IgD-negative memory B cell (primary cell): ENCODE data around the gene JSRP1. TPM values are rescaled to one million over a fixed set of nuclear protein-coding genes. Genes with fewer than 3 reads are reported as not detected.

ENCODE experiments used
- H3K27ac Mint-ChIP-seq, 3 donors: one replicate each; pipeline ENCODE4 v1.8.0; 2020 to 2022; ENCODE audit warnings: mild to moderate bottlenecking in 3 of 3, mixed read lengths in 3 of 3, moderate library complexity in 1 of 3
- H3K27me3 Mint-ChIP-seq: one replicate; pipeline ENCODE4 v1.8.0; 2021; ENCODE audit warnings: mixed read lengths
- H3K36me3 Mint-ChIP-seq: one replicate; pipeline ENCODE4 v1.8.0; 2020; ENCODE audit warnings: mild to moderate bottlenecking, mixed read lengths
- H3K4me1 Mint-ChIP-seq, 3 donors: one replicate each; pipeline ENCODE4 v1.8.0; 2020 to 2022; ENCODE audit warnings: mixed read lengths in 3 of 3, mild to moderate bottlenecking in 1 of 3
- H3K4me3 Mint-ChIP-seq, 4 donors: one replicate each; pipeline ENCODE4 v1.8.0; 2020 to 2022; ENCODE audit warnings: mild to moderate bottlenecking in 4 of 4, mixed read lengths in 4 of 4, moderate library complexity in 3 of 4
- H3K9me3 Mint-ChIP-seq, 3 donors: one replicate each; pipeline ENCODE4 v1.8.0; 2020 to 2021; ENCODE audit warnings: mixed read lengths in 3 of 3, mild to moderate bottlenecking in 1 of 3
- polyA plus RNA-seq: library from polyadenylated mRNA; unstranded; fragments of 300-500 nt; fragmentation: Illumina TruSeq; gene quantifications from one replicate; pipeline ENCODE4 v1.2.3, GENCODE V29; 2021

Gene JSRP1
- 4.3 TPM for polyA plus RNA-seq

- peak within 1 kb of the TSS; percentile 72 to 91 (median 80) for H3K4me3 Mint-ChIP-seq
Observed at GRCh38 chr19:2255982-2256685, at the start of gene JSRP1. JSRP1 (minus strand) TSS chr19:2256417; CDS start chr19:2255314, 1,103 bp downstream.

GRCh38 chr19:2305452-2306280 is 49.4 kb upstream of the JSRP1 start:
- Mint-ChIP-seq H3K27ac (peak overlapping the region; percentile 69 to 90 (median 85)), H3K9me3 (no peaks in the 10 kb centered on the region), H3K27me3 (peaks cover 12% of the 10 kb centered on the region), H3K4me3 (peak overlapping the region in 3 of 4 donors; percentile 28 to 84 (median 82)), H3K36me3 (peaks cover 2% of the 10 kb centered on the region), H3K4me1 (peaks cover 12 to 26% (median 18%) of the 10 kb centered on the region in 3 donors)

More at GRCh38 chr19:2255982-2256685, at the start of gene JSRP1:
- Mint-ChIP-seq H3K27ac (peak within 1 kb of the TSS; percentile 94 to 97 (median 95)), H3K9me3 (peaks cover 0 to 2% (median 0%) of the 10 kb centered on the region in 3 donors), H3K4me1 (peaks cover 25 to 30% (median 26%) of the 10 kb centered on the region in 3 donors), H3K36me3 (peaks cover 4% of the 10 kb centered on the region), H3K27me3 (peaks cover 3% of the 10 kb centered on the region)

- Mint-ChIP-seq H3K27ac (peak overlapping the region; percentile 87 to 94 (median 93)), H3K27me3 (peaks cover 5% of the 10 kb centered on the region), H3K4me3 (peak overlapping the region; percentile 78 to 95 (median 82)), H3K36me3 (peaks cover 2% of the 10 kb centered on the region), H3K9me3 (no peaks in the 10 kb centered on the region), H3K4me1 (peaks cover 12 to 24% (median 12%) of the 10 kb centered on the region in 3 donors)
Observed at GRCh38 chr19:2303211-2303798, 47.1 kb upstream of the JSRP1 start.

- Mint-ChIP-seq H3K27ac (peak overlapping the region; percentile 87 to 94 (median 93)), H3K4me1 (peaks cover 11 to 24% (median 12%) of the 10 kb centered on the region in 3 donors), H3K9me3 (no peaks in the 10 kb centered on the region)
Observed at GRCh38 chr19:2302319-2303210, 46.3 kb upstream of the JSRP1 start.

GRCh38 chr19:2300533-2300932 is 44.3 kb upstream of the JSRP1 start:
- Mint-ChIP-seq H3K27me3 (peaks cover 2% of the 10 kb centered on the region), H3K9me3 (no peaks in the 10 kb centered on the region), H3K4me1 (peaks cover 9 to 26% (median 12%) of the 10 kb centered on the region in 3 donors), H3K4me3 (peak overlapping the region in 2 of 4 donors; percentile 51 to 63), H3K36me3 (peaks cover 3% of the 10 kb centered on the region), H3K27ac (peak overlapping the region in 2 of 3 donors; percentile 85 to 87)

More at GRCh38 chr19:2302319-2303210, 46.3 kb upstream of the JSRP1 start:
- H3K36me3 Mint-ChIP-seq, result peaks cover 2% of the 10 kb centered on the region
- peaks cover 5% of the 10 kb centered on the region for H3K27me3 Mint-ChIP-seq
- H3K4me3 Mint-ChIP-seq, result peak overlapping the region; percentile 78 to 95 (median 82)

- peaks cover 10 to 21% (median 17%) of the 10 kb centered on the region in 3 donors for H3K4me1 Mint-ChIP-seq
Observed at GRCh38 chr19:2296141-2296540, 39.9 kb upstream of the JSRP1 start.

GRCh38 chr19:2294687-2295335 is 38.6 kb upstream of the JSRP1 start:
- no peaks in the 10 kb centered on the region for H3K9me3 Mint-ChIP-seq
- H3K27ac Mint-ChIP-seq, result peak overlapping the region; percentile 82 to 91 (median 90)
- H3K36me3 Mint-ChIP-seq, result peaks cover 5% of the 10 kb centered on the region
- no peaks in the 10 kb centered on the region for H3K27me3 Mint-ChIP-seq
- H3K4me3 Mint-ChIP-seq, result peak overlapping the region in 2 of 4 donors; percentile 76 to 80
- H3K4me1 Mint-ChIP-seq, result peaks cover 11 to 16% (median 16%) of the 10 kb centered on the region in 3 donors

More at GRCh38 chr19:2296141-2296540, 39.9 kb upstream of the JSRP1 start:
- H3K36me3 Mint-ChIP-seq, result peaks cover 5% of the 10 kb centered on the region
- no peaks in the 10 kb centered on the region for H3K27me3 Mint-ChIP-seq
- no peaks in the 10 kb centered on the region for H3K9me3 Mint-ChIP-seq
- peak overlapping the region in 2 of 3 donors; percentile 74 to 88 for H3K27ac Mint-ChIP-seq
- H3K4me3 Mint-ChIP-seq, result no peak overlapping the region

GRCh38 chr19:2291185-2291751 is 35.1 kb upstream of the JSRP1 start:
- Mint-ChIP-seq H3K27ac (peak overlapping the region in 2 of 3 donors; percentile 84 to 92), H3K4me3 (peak overlapping the region; percentile 87 to 90 (median 89)), H3K27me3 (peaks cover 3% of the 10 kb centered on the region), H3K9me3 (no peaks in the 10 kb centered on the region), H3K36me3 (peaks cover 6% of the 10 kb centered on the region), H3K4me1 (peaks cover 24 to 32% (median 31%) of the 10 kb centered on the region in 3 donors)

GRCh38 chr19:2290441-2291184 is 34.4 kb upstream of the JSRP1 start:
- Mint-ChIP-seq H3K36me3 (peaks cover 5% of the 10 kb centered on the region), H3K9me3 (no peaks in the 10 kb centered on the region), H3K27me3 (peaks cover 3% of the 10 kb centered on the region), H3K4me1 (peaks cover 24 to 32% (median 28%) of the 10 kb centered on the region in 3 donors), H3K27ac (peak overlapping the region in 2 of 3 donors; percentile 84 to 92), H3K4me3 (peak overlapping the region; percentile 87 to 90 (median 89))

- Mint-ChIP-seq H3K4me1 (peaks cover 20 to 32% (median 24%) of the 10 kb centered on the region in 3 donors), H3K4me3 (peak overlapping the region; percentile 89 to 97 (median 91)), H3K9me3 (no peaks in the 10 kb centered on the region), H3K36me3 (peaks cover 3% of the 10 kb centered on the region), H3K27me3 (peaks cover 3% of the 10 kb centered on the region), H3K27ac (peak overlapping the region; percentile 88 to 94 (median 92))
Observed at GRCh38 chr19:2289714-2290435, 33.7 kb upstream of the JSRP1 start.

- H3K4me3 Mint-ChIP-seq, result peak overlapping the region; percentile 89 to 97 (median 91)
- peaks cover 17 to 30% (median 23%) of the 10 kb centered on the region in 3 donors for H3K4me1 Mint-ChIP-seq
- H3K27ac Mint-ChIP-seq, result peak overlapping the region; percentile 88 to 94 (median 92)
- peaks cover 3% of the 10 kb centered on the region for H3K27me3 Mint-ChIP-seq
- peaks cover 3% of the 10 kb centered on the region for H3K36me3 Mint-ChIP-seq
- no peaks in the 10 kb centered on the region for H3K9me3 Mint-ChIP-seq
Observed at GRCh38 chr19:2288818-2289713, 32.8 kb upstream of the JSRP1 start.
